Stimulated activated CD4-positive, alpha-beta T cell treated with anti-CD3 and anti-CD28 coated beads, TNF-alpha, amount 100 ng/mL, for 4 hours (primary cell): ENCODE data around the gene HACD1.

Experiments
- DNase-seq, 3 experiments: peaks; one replicate each; pipeline ENCODE4 v3.0.0-alpha.2; 2020; ENCODE audit warnings: low read depth in 3 of 3

Gene HACD1, protein sequence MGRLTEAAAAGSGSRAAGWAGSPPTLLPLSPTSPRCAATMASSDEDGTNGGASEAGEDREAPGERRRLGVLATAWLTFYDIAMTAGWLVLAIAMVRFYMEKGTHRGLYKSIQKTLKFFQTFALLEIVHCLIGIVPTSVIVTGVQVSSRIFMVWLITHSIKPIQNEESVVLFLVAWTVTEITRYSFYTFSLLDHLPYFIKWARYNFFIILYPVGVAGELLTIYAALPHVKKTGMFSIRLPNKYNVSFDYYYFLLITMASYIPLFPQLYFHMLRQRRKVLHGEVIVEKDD

GRCh38 chr10:17617031-17617911 is at the start of gene HACD1:
Gene HACD1, minus strand, starts transcription at chr10:17617374. Its CDS starts 35 bp downstream, at chr10:17617339.
- DNase-seq: peak; percentile 14 to 41 (median 36)

- DNase-seq: no peak
These were observed 48.6 kb upstream of the HACD1 start for GRCh38 chr10:17665747-17666146.

GRCh38 chr10:17663450-17663849 is 46.3 kb upstream of the HACD1 start:
- DNase-seq: no peak

DNA sequence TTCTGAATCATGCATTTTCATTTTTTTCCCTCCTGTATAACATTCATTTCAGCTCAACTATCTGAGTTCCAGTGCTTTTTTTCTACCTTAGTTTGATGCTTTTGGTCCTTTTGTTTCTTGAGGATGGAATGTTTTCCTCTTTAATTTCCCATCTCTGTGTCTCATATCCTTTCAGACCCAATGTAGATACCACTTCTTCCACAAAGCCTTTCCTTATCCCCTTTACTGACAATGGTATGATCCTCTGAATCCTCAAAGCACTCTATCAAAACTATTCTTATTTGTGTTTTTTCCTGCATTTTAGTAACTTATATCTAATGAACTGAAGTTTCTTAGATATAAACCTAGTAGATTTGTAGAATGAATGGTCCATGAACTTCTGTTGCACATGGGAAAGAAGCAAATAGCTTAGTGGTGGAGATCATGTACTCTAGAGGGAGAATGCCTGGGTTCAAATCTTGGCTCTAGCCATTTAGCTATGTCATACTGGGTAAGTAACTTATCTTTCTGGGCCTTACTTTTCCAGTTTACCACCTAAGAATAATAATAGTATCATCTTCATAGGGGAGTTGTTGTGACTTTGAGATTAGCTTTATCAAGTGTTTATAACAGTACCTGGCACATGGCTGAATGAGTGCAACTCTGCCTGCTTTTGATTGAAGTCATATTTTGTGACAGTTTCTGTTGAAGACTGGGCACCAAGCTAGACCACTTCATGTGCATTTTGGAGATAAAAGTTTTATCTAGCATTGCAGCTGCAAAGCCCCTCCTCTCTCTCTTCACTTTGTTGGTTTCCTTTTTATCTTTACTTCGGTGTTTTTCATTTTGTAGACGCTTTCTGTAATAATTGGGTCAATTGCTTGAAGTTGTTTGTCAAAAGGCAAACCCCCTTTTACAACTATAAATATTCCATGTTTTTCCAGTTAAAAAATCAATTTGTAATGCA is 45.3 kb upstream of the HACD1 start:
- DNase-seq: no peak

DNA sequence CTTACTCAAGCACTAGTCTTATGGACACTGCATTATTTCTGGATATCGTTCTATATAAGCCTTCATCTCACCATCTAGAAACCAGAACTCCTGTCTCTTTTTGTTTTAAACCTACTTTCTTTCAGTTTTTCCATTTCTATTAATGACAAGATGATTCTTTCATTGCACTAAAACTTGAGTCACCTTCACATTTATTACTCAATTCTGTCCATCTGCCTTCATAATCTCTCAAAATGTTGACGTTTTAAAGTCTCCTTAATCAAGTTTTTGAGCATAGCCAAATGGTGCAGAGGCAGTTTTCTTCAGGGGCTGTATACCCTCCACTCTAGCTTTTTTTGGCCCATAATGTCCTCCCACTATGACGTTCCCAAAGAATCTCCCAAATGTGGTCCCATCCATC is 44.3 kb upstream of the HACD1 start:
- no peak for DNase-seq

GRCh38 chr10:17660921-17661320 is 43.7 kb upstream of the HACD1 start:
- no peak for DNase-seq

DNA sequence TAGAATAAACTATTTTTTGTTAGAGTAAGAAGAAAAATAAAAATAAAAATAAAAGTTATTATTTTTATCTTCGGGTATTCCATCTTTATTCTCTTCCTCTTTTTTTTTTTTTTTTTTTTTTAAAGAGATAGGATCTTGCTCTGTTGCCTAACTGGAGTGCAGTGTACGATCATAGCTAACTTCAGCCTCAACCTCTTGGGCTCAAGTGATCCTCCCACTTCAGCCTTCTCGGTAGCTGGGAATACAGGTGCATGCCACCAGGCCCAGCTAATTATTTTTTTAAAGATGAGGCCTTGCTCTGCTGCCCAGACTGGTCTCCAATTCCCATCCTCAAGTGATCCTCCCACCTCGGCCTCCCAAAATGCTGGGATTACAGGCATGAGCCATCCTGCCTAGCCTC is 42.2 kb upstream of the HACD1 start:
- DNase-seq: no peak

- no peak for DNase-seq
These were observed 39.9 kb upstream of the HACD1 start for GRCh38 chr10:17657103-17657500.

- DNase-seq: no peak
These were observed 38.5 kb upstream of the HACD1 start for GRCh38 chr10:17655567-17656146.

GRCh38 chr10:17655009-17655408 is 37.8 kb upstream of the HACD1 start:
- DNase-seq: no peak

- DNase-seq: no peak
These were observed 35.4 kb upstream of the HACD1 start for GRCh38 chr10:17652585-17652984.

DNA sequence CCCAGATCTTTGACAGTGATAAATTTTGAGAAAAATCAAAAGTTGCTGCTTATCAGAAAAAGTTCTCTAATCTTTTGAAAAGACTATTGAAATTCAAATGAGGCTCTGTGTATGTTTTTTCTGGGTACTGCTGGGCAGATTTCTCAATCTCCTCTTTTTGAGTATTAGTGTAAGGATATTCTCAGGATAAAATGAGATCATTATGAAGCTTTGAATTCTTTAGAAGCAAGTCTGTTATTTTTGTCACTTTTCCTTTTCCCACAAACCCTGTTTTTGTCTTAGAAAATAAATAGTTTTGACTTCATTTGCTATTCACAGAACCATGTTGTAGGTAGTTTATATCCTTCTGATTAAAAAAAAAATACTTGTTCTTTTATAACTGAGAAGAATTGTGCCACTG is 34.7 kb upstream of the HACD1 start:
- no peak for DNase-seq

DNA sequence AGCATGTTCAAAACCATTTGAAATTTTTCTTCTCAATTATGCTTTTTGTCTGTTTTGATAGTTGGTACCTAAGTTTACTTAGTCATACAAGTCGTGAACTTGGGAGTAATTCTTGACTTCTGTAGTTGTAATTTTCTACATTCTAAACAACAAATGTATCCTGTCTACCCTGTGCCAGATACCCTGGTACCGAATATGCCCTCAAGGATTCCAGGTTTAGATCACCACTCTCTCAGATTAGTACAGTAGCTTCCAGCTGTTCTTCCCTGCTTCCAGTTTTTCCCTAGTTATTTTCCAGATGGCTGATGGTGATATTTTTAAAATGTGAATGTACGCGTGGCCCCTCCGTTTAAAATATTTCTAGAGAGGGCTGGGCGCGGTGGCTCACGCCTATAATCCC is 33.2 kb upstream of the HACD1 start:
- DNase-seq: no peak

DNA sequence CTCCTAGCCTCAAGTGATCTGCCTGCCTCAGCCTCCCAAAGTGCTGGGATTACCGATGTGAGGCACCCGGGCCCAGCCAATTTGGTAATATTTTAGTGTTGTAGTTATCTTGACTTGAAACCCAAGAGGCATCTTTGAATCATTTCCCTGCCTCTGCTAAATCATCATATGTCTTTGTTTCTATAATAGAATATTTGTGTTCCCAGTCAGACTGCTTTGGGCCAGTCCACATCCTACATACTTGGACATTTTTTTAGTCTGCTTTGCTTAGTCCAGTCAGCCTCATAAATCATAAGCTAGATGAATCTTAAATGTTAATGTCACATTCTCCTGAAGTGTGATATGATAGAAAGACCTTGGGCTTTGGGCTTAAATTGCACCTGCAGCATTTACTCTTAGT is 32.7 kb upstream of the HACD1 start:
- no peak for DNase-seq

- no peak for DNase-seq
These were observed 31.9 kb upstream of the HACD1 start for GRCh38 chr10:17649052-17649451.

- DNase-seq: peak in 1 of 3 experiments; percentile 14
These were observed 31.3 kb upstream of the HACD1 start for GRCh38 chr10:17648243-17649035.

- no peak for DNase-seq
These were observed 30.2 kb upstream of the HACD1 start for GRCh38 chr10:17647326-17647725.

DNA sequence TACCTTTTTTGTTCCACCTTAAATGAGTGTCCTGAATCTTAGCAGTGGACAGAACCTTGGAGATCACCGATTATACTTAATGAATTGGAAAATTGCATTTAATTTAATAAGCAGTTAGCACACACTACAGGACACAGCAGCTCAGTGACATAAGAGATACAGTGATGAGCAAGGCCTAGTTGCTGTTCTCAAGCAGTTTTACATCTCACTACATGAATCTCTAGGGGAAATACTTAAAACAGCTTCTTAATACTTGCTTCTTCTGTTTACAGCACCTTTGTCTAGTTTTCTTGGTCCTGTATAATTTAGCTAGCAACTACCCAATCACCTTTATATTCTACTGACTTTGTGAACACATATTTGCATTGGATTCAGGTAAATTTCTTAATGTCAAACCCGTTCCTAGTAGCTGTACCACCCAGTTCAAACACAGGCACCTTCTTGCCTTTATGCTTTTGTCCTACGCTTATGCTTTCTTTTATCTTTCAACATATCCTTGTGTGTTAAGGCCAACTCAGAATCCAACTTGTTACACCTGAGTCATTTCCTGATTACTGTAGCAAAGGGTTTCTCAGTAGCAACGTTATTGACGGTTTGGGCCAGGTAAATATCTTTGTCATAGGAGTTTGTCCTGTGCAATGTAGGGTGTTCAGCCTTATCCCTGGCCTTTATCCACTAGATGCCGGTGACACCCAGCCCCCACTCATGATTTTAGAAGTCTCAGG is 28.6 kb upstream of the HACD1 start:
- DNase-seq: no peak

- no peak for DNase-seq
These were observed 27.3 kb upstream of the HACD1 start for GRCh38 chr10:17644485-17644943.
